Thyroid gland (tissue), 4 donors: Measurements from ENCODE around the gene CHST12. TPM values are rescaled to one million over a fixed set of nuclear protein-coding genes. Genes with fewer than 3 reads are reported as not detected.
"Not testable (repeated sequence)": the region's sequence is repeated elsewhere in the genome, so short reads cannot be mapped to it uniquely, and the experiment has no call there.

Experiments used
- DNase-seq, 2 donors: peaks; one replicate each; pipeline ENCODE4 v3.0.0-alpha.2; 2019
- H3K27ac ChIP-seq, 3 donors: fragments of 200-600 bp; sonication (generic); 1 replicate in 2 of 3; 2 replicates in 1 of 3; pipeline ENCODE4 v1.5.1; 2016 to 2019; ENCODE audit warnings: mild to moderate bottlenecking in 1 of 3, moderate library complexity in 1 of 3
- H3K27me3 ChIP-seq: fragments of 200-600 bp; sonication (generic); one replicate; pipeline ENCODE4 v1.5.1; 2019
- H3K36me3 ChIP-seq, 2 donors: fragments of 200-600 bp; sonication (generic); one replicate each; pipeline ENCODE4 v1.5.1; 2016 to 2019
- H3K4me1 ChIP-seq, 2 donors: fragments of 200-600 bp; sonication (generic); one replicate each; pipeline ENCODE4 v1.5.1; 2017 to 2019
- H3K4me3 ChIP-seq, 3 donors: fragments of 200-600 bp; sonication (generic); replicated peaks in 1 of 3; 1 replicate in 2 of 3; 2 replicates in 1 of 3; pipeline ENCODE4 v1.5.1; 2016; ENCODE audit warnings: mild to moderate bottlenecking in 1 of 3
- H3K9me3 ChIP-seq: fragments of 200-600 bp; sonication (generic); one replicate; pipeline ENCODE4 v1.5.1; 2017
- POLR2A ChIP-seq, 2 donors: fragments of 450-650 bp; IDR thresholded peaks; one replicate each; pipeline ENCODE4 v1.6.1; 2017; ENCODE audit warnings: antibody characterized with exemption in 2 of 2, mild to moderate bottlenecking in 2 of 2, moderate library complexity in 1 of 2
- WGBS, 2 donors: methylation state at CpG; one replicate each; pipeline ENCODE4 v1.1.5; 2017; 5-methylcytosine and 5-hydroxymethylcytosine counted together
- intact Hi-C: fragments of 100-400 bp; cut with DNase I; formaldehyde crosslinking; loops from one replicate; pipeline ENCODE4 v1.15.1; 2023
- total RNA-seq, 4 donors: library from RNA; depleted of rRNA; stranded (reverse); fragments of >200 nt; gene quantifications; one replicate each; pipeline ENCODE4 v1.2.3, GENCODE V29; 2016
- TF ChIP-seq, protein P1 (sequence below), 6 experiments: fragments of 200-600 bp in 3 of 6; fragments of 450-650 bp in 3 of 6; sonication (generic) in 3 of 6; IDR thresholded peaks; one replicate each; pipeline ENCODE4 v1.5.1; 2016 to 2019; ENCODE audit warnings: antibody characterized with exemption in 6 of 6, mild to moderate bottlenecking in 2 of 6, inconsistent platforms in 1 of 6, moderate library complexity in 1 of 6

Gene CHST12
- total RNA-seq, 4 donors from 2014 or later, result 15.3 to 24.2 (median 19.2) TPM

GRCh38 chr7:2386964-2387669, 16.3 kb upstream of the CHST12 start:
- Histone ChIP-seq H3K27me3 (no peaks in the 10 kb centered on the region), H3K9me3 (no peaks in the 10 kb centered on the region), H3K4me1 (no peaks in the 10 kb centered on the region), H3K27ac (no peak overlapping the region), H3K4me3 (no peak overlapping the region), H3K36me3 (no peaks in the 10 kb centered on the region)
- DNase-seq, result no peak
- intact Hi-C loops, result no loop called here
- no peak for TF ChIP-seq POLR2A (IDR thresholded peaks at IDR 0.05)
- TF ChIP-seq, protein P1, sequence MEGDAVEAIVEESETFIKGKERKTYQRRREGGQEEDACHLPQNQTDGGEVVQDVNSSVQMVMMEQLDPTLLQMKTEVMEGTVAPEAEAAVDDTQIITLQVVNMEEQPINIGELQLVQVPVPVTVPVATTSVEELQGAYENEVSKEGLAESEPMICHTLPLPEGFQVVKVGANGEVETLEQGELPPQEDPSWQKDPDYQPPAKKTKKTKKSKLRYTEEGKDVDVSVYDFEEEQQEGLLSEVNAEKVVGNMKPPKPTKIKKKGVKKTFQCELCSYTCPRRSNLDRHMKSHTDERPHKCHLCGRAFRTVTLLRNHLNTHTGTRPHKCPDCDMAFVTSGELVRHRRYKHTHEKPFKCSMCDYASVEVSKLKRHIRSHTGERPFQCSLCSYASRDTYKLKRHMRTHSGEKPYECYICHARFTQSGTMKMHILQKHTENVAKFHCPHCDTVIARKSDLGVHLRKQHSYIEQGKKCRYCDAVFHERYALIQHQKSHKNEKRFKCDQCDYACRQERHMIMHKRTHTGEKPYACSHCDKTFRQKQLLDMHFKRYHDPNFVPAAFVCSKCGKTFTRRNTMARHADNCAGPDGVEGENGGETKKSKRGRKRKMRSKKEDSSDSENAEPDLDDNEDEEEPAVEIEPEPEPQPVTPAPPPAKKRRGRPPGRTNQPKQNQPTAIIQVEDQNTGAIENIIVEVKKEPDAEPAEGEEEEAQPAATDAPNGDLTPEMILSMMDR (IDR thresholded peaks at IDR 0.05), result no peak
- WGBS, 2 donors, result 84 to 86% methylated on average over 16 to 17 of the region's 17 CpGs

- Histone ChIP-seq H3K4me1 (no peaks in the 10 kb centered on the region), H3K36me3 (no peaks in the 10 kb centered on the region), H3K4me3 (no peak overlapping the region), H3K27me3 (no peaks in the 10 kb centered on the region), H3K27ac (no peak overlapping the region), H3K9me3 (no peaks in the 10 kb centered on the region)
- DNase-seq, result peak; percentile 22 to 29
- 85 to 86% methylated on average over 22 to 25 of the region's 31 CpGs for WGBS, 2 donors
- no peak for TF ChIP-seq POLR2A (IDR thresholded peaks at IDR 0.05)
- TF ChIP-seq, protein P1 (IDR thresholded peaks at IDR 0.05), result no peak
- intact Hi-C loops, result no loop called here
These were observed 15.3 kb upstream of the CHST12 start for GRCh38 chr7:2387897-2388636.

DNA sequence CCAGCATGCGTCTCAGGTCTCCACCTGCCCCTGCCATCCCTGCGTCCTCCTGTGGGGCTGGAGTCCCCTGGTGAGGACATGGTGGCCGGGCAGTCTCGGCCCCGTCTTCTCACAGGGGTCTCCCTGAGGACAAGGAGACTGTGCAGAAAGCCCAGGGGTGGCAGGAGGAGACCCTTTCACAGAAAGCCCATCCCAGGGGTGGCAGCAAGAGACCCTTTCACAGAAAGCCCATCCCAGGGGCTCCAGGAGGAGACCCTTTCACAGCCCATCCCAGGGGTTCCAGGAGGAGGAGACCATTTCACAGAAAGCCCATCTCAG, 14.8 kb upstream of the CHST12 start:
- intact Hi-C loops, result no loop called here
- Histone ChIP-seq H3K9me3 (no peaks in the 10 kb centered on the region), H3K4me1 (no peaks in the 10 kb centered on the region), H3K27ac (no peak overlapping the region), H3K36me3 (no peaks in the 10 kb centered on the region), H3K27me3 (no peaks in the 10 kb centered on the region), H3K4me3 (no peak overlapping the region)
- TF ChIP-seq POLR2A (IDR thresholded peaks at IDR 0.05), result no peak
- TF ChIP-seq, protein P1 (IDR thresholded peaks at IDR 0.05), result no peak
- DNase-seq, result no peak
- WGBS, 2 donors, result 96% methylated on average over 5 of the region's 5 CpGs; no CpG with 5 or more reads in 1 of the 2 donors

DNA sequence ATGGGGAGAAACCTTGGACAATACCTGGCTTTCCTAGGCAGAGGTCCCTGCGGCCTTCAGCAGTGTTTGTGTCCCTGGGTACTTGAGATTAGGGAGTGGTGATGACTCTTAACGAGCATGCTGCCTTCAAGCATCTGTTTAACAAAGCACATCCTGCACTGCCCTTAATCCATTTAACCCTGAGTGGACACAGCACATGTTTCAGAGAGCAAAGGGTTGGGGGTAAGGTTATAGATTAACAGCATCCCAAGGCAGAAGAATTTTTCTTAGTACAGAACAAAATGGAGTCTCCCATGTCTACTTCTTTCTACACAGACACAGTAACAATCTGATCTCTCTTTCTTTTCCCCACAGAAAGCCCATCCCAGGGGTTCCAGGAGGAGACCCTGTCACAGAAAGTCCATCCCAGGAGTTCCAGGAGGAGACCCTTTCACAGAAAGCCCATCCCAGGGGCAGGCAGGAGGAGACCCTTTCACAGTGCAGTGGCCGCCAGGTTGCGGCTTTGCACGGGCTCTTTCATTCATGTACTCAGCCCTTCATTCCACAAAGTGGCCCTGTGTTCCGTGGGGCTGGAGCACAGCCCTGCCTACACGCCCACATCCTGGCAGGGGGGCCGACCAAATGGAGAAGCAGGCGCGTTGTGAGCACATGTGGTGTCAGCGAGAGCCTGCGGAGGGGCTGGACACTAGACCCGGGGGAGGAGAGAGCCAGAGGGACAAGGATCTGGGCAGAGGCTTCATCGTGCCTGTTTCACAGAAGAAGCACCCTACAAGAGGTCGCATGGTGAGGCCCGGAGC, 13.2 kb upstream of the CHST12 start:
- H3K27ac ChIP-seq, intact Hi-C loops, H3K27me3 ChIP-seq, H3K4me3 ChIP-seq, H3K4me1 ChIP-seq, DNase-seq, H3K9me3 ChIP-seq, H3K36me3 ChIP-seq: not testable (repeated sequence)
- 53 to 66% methylated on average over 10 to 15 of the region's 16 CpGs for WGBS, 2 donors

GRCh38 chr7:2393706-2394105, 9.7 kb upstream of the CHST12 start:
- no peak for DNase-seq
- intact Hi-C loops, result no loop called here
- H3K27ac ChIP-seq, result no peak overlapping the region
- no peaks in the 10 kb centered on the region for H3K27me3 ChIP-seq
- WGBS, 2 donors, result 38 to 44% methylated on average over 12 of the region's 12 CpGs
- no peaks in the 10 kb centered on the region for H3K36me3 ChIP-seq
- H3K4me3 ChIP-seq, result no peak overlapping the region
- no peaks in the 10 kb centered on the region for H3K4me1 ChIP-seq
- TF ChIP-seq, protein P1 (IDR thresholded peaks at IDR 0.05), result no peak
- TF ChIP-seq POLR2A (IDR thresholded peaks at IDR 0.05), result no peak
- no peaks in the 10 kb centered on the region for H3K9me3 ChIP-seq
